ENCODE data around the gene NRXN2.

Gene NRXN2

GRCh38 chr11:64743591-64744543 is 20.9 kb upstream of the NRXN2 start, which contains the start of gene RASGRP2 (continued):
- no peak for TF ChIP-seq ZNF239 (tag by site-specific recombination; IDR thresholded peaks at IDR 0.05)
- no peak for TF ChIP-seq SETDB1 (IDR thresholded peaks at IDR 0.05; ENCODE audit: insufficient read length, low read length)
- no peak for TF ChIP-seq ZNF148 (tag by site-specific recombination; IDR thresholded peaks at IDR 0.05; ENCODE audit: borderline replicate concordance)
- no peak for TF ChIP-seq HOXD13 (CRISPR knock-in tag; IDR thresholded peaks at IDR 0.05; ENCODE audit: borderline replicate concordance)
- no peak for TF ChIP-seq ZNF660 (tag by site-specific recombination; IDR thresholded peaks at IDR 0.05)
- no peak for TF ChIP-seq ZBTB20 (tag by site-specific recombination; IDR thresholded peaks at IDR 0.05)
- TF ChIP-seq KLF8 (tag by site-specific recombination; IDR thresholded peaks at IDR 0.05), result peak; percentile 49
- no peak for TF ChIP-seq SALL2 (tag by site-specific recombination; IDR thresholded peaks at IDR 0.05; ENCODE audit: borderline replicate concordance)
- TF ChIP-seq ZNF639 (tag by site-specific recombination; IDR thresholded peaks at IDR 0.05), result no peak
- TF ChIP-seq ZNF610 (tag by site-specific recombination; IDR thresholded peaks at IDR 0.05; ENCODE audit: borderline replicate concordance), result no peak
- no peak for TF ChIP-seq REPIN1 (tag by site-specific recombination; IDR thresholded peaks at IDR 0.05; ENCODE audit: low read depth)
- TF ChIP-seq MZF1 (tag by site-specific recombination; IDR thresholded peaks at IDR 0.05; ENCODE audit: borderline replicate concordance), result no peak
- no peak for TF ChIP-seq ZNF561 (tag by site-specific recombination; IDR thresholded peaks at IDR 0.05; ENCODE audit: borderline replicate concordance)
- TF ChIP-seq ZFP37 (tag by site-specific recombination; IDR thresholded peaks at IDR 0.05), result no peak
- TF ChIP-seq SP2 (tag by site-specific recombination; IDR thresholded peaks at IDR 0.05), result peak; percentile 30; the same call in 1 of the 2 replicates
- no peak for TF ChIP-seq ZNF658 (tag by site-specific recombination; IDR thresholded peaks at IDR 0.05)
- TF ChIP-seq ZNF791 (tag by site-specific recombination; IDR thresholded peaks at IDR 0.05), result no peak
- TF ChIP-seq ZBTB8A (tag by site-specific recombination; IDR thresholded peaks at IDR 0.05), result no peak
- no peak for TF ChIP-seq PRDM6 (tag by site-specific recombination; IDR thresholded peaks at IDR 0.05)
- TF ChIP-seq ZNF521 (tag by site-specific recombination; IDR thresholded peaks at IDR 0.05), result no peak
- no peak for TF ChIP-seq GLIS1 (tag by site-specific recombination; IDR thresholded peaks at IDR 0.05)
- TF ChIP-seq ZNF366 (tag by site-specific recombination; conservative IDR thresholded peaks at IDR 0.05), result no peak
- TF ChIP-seq ZNF18 (tag by site-specific recombination; IDR thresholded peaks at IDR 0.05), result peak; percentile 84
- no peak for TF ChIP-seq ZNF121 (tag by site-specific recombination; IDR thresholded peaks at IDR 0.05)
- TF ChIP-seq KLF17 (tag by site-specific recombination; IDR thresholded peaks at IDR 0.05), result peak; percentile 74
- TF ChIP-seq PBX3 (CRISPR knock-in tag; IDR thresholded peaks at IDR 0.05), result no peak
- TF ChIP-seq ZNF266 (tag by site-specific recombination; IDR thresholded peaks at IDR 0.05; ENCODE audit: low read depth), result no peak
- TF ChIP-seq ZNF302 (tag by site-specific recombination; IDR thresholded peaks at IDR 0.05; ENCODE audit: low read depth), result no peak
- peak; percentile 91 for TF ChIP-seq KLF9 (tag by site-specific recombination; IDR thresholded peaks at IDR 0.05; ENCODE audit: low read depth)
- TF ChIP-seq ZNF843 (tag by site-specific recombination; IDR thresholded peaks at IDR 0.05), result no peak
- peak; percentile 69; the same call in 1 of the 2 replicates for TF ChIP-seq KLF1 (tag by site-specific recombination; IDR thresholded peaks at IDR 0.05)
